GM12874 (cell line): ENCODE measurements around the gene RAVER2.

Experiments
- CTCF ChIP-seq: IDR thresholded peaks from 2 replicates; pipeline ENCODE4 v1.5.1; 2011; ENCODE audit warnings: low read depth, mild to moderate bottlenecking, control low read depth, low read length, moderate library complexity; ENCODE audit not compliant: insufficient read depth

The RAVER2 gene

GRCh38 chr1:64856553-64856952 lies 111.7 kb downstream of the RAVER2 start:
- no peak for TF ChIP-seq CTCF

GRCh38 chr1:64857347-64857746 lies 112.5 kb downstream of the RAVER2 start:
- no peak for TF ChIP-seq CTCF

GRCh38 chr1:64861611-64862010 lies 116.7 kb downstream of the RAVER2 start:
- TF ChIP-seq CTCF = no peak

GRCh38 chr1:64864018-64864940 lies 119.4 kb downstream of the RAVER2 start:
- no peak for TF ChIP-seq CTCF

GRCh38 chr1:64865105-64865757 lies 120.4 kb downstream of the RAVER2 start:
- TF ChIP-seq CTCF = no peak

- no peak for TF ChIP-seq CTCF
Measured at GRCh38 chr1:64866689-64867088, 121.8 kb downstream of the RAVER2 start.

GRCh38 chr1:64867266-64867665 lies 122.4 kb downstream of the RAVER2 start:
- TF ChIP-seq CTCF = no peak
